GM21515 (cell line): ENCODE results near the gene ATAD2B.
A peak's percentile ranks its signal among the peaks of the same experiment; 100 is the strongest.

Experiments
- ATAC-seq: cut with Tn5 transposase; IDR thresholded peaks from one replicate; pipeline ENCODE4 v1.9.1; 2021; ENCODE audit not compliant: unreplicated experiment

Gene ATAD2B

GRCh38 chr2:23915327-23915726 lies 11.6 kb downstream of the ATAD2B start:
- ATAC-seq, result no peak

GRCh38 chr2:23912054-23912453 lies 14.9 kb downstream of the ATAD2B start:
- no peak for ATAC-seq

- ATAC-seq, result no peak
Measured at GRCh38 chr2:23905155-23905554, 21.8 kb downstream of the ATAD2B start.

- no peak for ATAC-seq
Measured at GRCh38 chr2:23904692-23905091, 22.2 kb downstream of the ATAD2B start.

- no peak for ATAC-seq
Measured at GRCh38 chr2:23904215-23904614, 22.7 kb downstream of the ATAD2B start.

GRCh38 chr2:23903034-23903433 lies 23.9 kb downstream of the ATAD2B start:
- ATAC-seq, result no peak

- ATAC-seq, result no peak
Measured at GRCh38 chr2:23901966-23902846, 24.7 kb downstream of the ATAD2B start.

- no peak for ATAC-seq
Measured at GRCh38 chr2:23900541-23901322, 26.2 kb downstream of the ATAD2B start.

GRCh38 chr2:23900133-23900532 lies 26.8 kb downstream of the ATAD2B start:
- ATAC-seq, result no peak

- no peak for ATAC-seq
Measured at GRCh38 chr2:23871206-23871605, 55.7 kb downstream of the ATAD2B start.

- no peak for ATAC-seq
Measured at GRCh38 chr2:23867449-23867848, 59.5 kb downstream of the ATAD2B start.

- ATAC-seq, result no peak
Measured at GRCh38 chr2:23862716-23863426, 64.1 kb downstream of the ATAD2B start.

GRCh38 chr2:23861952-23862351 lies 65.0 kb downstream of the ATAD2B start:
- no peak for ATAC-seq

- no peak for ATAC-seq
Measured at GRCh38 chr2:23859983-23860382, 66.9 kb downstream of the ATAD2B start.

GRCh38 chr2:23859234-23859633 lies 67.7 kb downstream of the ATAD2B start:
- no peak for ATAC-seq

- peak; percentile 69 for ATAC-seq
Measured at GRCh38 chr2:23850564-23851256, 76.2 kb downstream of the ATAD2B start.

GRCh38 chr2:23844905-23845304 lies 82.0 kb downstream of the ATAD2B start:
- no peak for ATAC-seq

- no peak for ATAC-seq
Measured at GRCh38 chr2:23843051-23843976, 83.6 kb downstream of the ATAD2B start.

- no peak for ATAC-seq
Measured at GRCh38 chr2:23839919-23840578, 86.9 kb downstream of the ATAD2B start.
